ENCODE data around the gene CST6.

CST6 gene

DNA sequence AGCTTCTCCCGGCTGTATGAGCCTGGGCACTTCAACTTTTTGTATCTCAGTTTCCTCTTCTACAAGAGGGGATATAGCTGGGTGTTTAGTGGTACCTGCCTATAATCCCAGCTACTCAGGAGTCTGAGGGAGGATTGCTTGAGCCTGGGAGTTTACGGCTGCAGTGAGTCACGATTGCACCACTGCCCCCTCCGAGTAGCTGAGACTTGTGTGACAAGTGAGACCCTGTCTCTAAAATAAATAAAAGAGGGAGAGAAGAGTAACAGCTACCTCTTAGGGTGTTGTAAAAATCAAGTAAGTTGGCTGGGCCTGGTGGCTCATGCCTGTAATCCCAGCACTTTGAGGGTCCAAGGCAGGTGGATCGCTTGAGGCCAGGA, 24.5 kb downstream of the CST6 start:
- H3K4me3 ChIP-seq (ENCODE audit: low read length, poor library complexity, severe bottlenecking) = no peak overlapping the region
- no peaks in the 10 kb centered on the region for H3K79me2 ChIP-seq (ENCODE audit: insufficient read depth, low read length)
- H3K4me1 ChIP-seq (ENCODE audit: insufficient read depth, low read length, poor library complexity, severe bottlenecking) = no peaks in the 10 kb centered on the region
- H2AFZ ChIP-seq (ENCODE audit: low read length) = no peak overlapping the region
- no peaks in the 10 kb centered on the region for H3K9me3 ChIP-seq (ENCODE audit: insufficient read depth, low read depth, low read length)
- no peaks in the 10 kb centered on the region for H4K20me1 ChIP-seq (ENCODE audit: insufficient read depth, low read length, poor library complexity, severe bottlenecking)
- no peak overlapping the region for H3K9ac ChIP-seq (ENCODE audit: low read depth, low read length, poor library complexity, severe bottlenecking)
- no peaks in the 10 kb centered on the region for H3K27me3 ChIP-seq (ENCODE audit: insufficient read depth, low read length, poor library complexity, severe bottlenecking)
- no peak overlapping the region for H3K4me2 ChIP-seq (ENCODE audit: low read depth, low read length, poor library complexity, severe bottlenecking)
- no peaks in the 10 kb centered on the region for H3F3A ChIP-seq (ENCODE audit: low read depth)
- no peaks in the 10 kb centered on the region for H3K36me3 ChIP-seq (ENCODE audit: insufficient read depth, low read length)
- H3K9me2 ChIP-seq (replicated peaks; ENCODE audit: low read depth, low read length) = no peaks in the 10 kb centered on the region
- TF ChIP-seq, protein P1, sequence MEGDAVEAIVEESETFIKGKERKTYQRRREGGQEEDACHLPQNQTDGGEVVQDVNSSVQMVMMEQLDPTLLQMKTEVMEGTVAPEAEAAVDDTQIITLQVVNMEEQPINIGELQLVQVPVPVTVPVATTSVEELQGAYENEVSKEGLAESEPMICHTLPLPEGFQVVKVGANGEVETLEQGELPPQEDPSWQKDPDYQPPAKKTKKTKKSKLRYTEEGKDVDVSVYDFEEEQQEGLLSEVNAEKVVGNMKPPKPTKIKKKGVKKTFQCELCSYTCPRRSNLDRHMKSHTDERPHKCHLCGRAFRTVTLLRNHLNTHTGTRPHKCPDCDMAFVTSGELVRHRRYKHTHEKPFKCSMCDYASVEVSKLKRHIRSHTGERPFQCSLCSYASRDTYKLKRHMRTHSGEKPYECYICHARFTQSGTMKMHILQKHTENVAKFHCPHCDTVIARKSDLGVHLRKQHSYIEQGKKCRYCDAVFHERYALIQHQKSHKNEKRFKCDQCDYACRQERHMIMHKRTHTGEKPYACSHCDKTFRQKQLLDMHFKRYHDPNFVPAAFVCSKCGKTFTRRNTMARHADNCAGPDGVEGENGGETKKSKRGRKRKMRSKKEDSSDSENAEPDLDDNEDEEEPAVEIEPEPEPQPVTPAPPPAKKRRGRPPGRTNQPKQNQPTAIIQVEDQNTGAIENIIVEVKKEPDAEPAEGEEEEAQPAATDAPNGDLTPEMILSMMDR (conservative IDR thresholded peaks at IDR 0.05; ENCODE audit: low read length) = no peak
- TF ChIP-seq EZH2phosphoT487 (IDR thresholded peaks at IDR 0.05; ENCODE audit: borderline replicate concordance) = no peak

DNA sequence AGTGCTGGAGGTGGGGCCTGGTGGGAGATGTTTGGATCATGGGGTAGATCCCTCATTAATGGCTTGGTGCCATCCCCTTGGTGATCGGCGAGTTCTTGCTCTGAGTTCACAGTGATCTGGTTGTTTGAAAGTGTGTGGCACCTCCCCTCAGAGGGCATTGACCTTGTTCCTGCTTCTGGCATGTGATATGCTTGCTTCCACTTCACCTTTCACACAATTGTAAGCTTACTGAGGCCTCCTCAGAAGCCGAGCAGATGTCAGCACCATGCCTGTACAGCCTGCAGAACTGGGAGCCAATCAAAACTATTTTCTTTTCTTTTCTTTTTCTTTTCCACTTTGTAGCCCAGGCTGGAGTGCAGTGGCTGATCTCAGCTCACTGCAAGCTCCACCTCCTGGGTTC, 25.5 kb downstream of the CST6 start:
- Histone ChIP-seq H3K79me2 (ENCODE audit: insufficient read depth, low read length) (no peaks in the 10 kb centered on the region), H2AFZ (ENCODE audit: low read length) (no peak overlapping the region), H3K4me1 (ENCODE audit: insufficient read depth, low read length, poor library complexity, severe bottlenecking) (no peaks in the 10 kb centered on the region), H3K36me3 (ENCODE audit: insufficient read depth, low read length) (no peaks in the 10 kb centered on the region), H3K9me2 (replicated peaks; ENCODE audit: low read depth, low read length) (no peaks in the 10 kb centered on the region), H4K20me1 (ENCODE audit: insufficient read depth, low read length, poor library complexity, severe bottlenecking) (no peaks in the 10 kb centered on the region), H3K4me2 (ENCODE audit: low read depth, low read length, poor library complexity, severe bottlenecking) (no peak overlapping the region), H3F3A (ENCODE audit: low read depth) (no peaks in the 10 kb centered on the region), H3K9me3 (ENCODE audit: insufficient read depth, low read depth, low read length) (no peaks in the 10 kb centered on the region), H3K4me3 (ENCODE audit: low read length, poor library complexity, severe bottlenecking) (no peak overlapping the region), H3K9ac (ENCODE audit: low read depth, low read length, poor library complexity, severe bottlenecking) (no peak overlapping the region), H3K27me3 (ENCODE audit: insufficient read depth, low read length, poor library complexity, severe bottlenecking) (no peaks in the 10 kb centered on the region)
- TF ChIP-seq, protein P1 (conservative IDR thresholded peaks at IDR 0.05; ENCODE audit: low read length) = no peak
- no peak for TF ChIP-seq EZH2phosphoT487 (IDR thresholded peaks at IDR 0.05; ENCODE audit: borderline replicate concordance)

DNA sequence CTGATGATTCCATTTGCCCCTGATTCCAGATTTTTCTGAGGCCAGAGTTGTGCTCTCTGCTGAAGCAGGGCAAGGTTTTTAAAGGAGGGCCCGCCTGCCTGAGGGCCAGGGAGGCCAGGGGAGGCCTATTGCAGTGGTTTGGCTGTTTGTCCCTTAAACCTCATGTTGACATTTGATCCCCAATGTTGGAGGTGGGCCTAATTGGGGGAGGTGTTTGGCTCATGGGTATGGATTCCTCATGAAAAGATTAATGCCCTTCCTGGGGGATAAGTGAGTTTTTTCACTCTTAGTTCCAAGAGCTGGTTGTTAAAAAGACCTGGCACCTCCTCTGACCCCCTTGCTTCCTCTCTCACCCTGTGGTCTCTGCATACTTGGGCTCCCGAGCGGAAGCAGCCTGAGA, 28.0 kb downstream of the CST6 start:
- H3K9me2 ChIP-seq (replicated peaks; ENCODE audit: low read depth, low read length) = no peaks in the 10 kb centered on the region
- no peak overlapping the region for H3K9ac ChIP-seq (ENCODE audit: low read depth, low read length, poor library complexity, severe bottlenecking)
- H2AFZ ChIP-seq (ENCODE audit: low read length) = no peak overlapping the region
- no peaks in the 10 kb centered on the region for H3F3A ChIP-seq (ENCODE audit: low read depth)
- peaks cover under 1% of the 10 kb centered on the region for H3K4me1 ChIP-seq (ENCODE audit: insufficient read depth, low read length, poor library complexity, severe bottlenecking)
- no peaks in the 10 kb centered on the region for H4K20me1 ChIP-seq (ENCODE audit: insufficient read depth, low read length, poor library complexity, severe bottlenecking)
- H3K79me2 ChIP-seq (ENCODE audit: insufficient read depth, low read length) = no peaks in the 10 kb centered on the region
- H3K27me3 ChIP-seq (ENCODE audit: insufficient read depth, low read length, poor library complexity, severe bottlenecking) = no peaks in the 10 kb centered on the region
- H3K4me3 ChIP-seq (ENCODE audit: low read length, poor library complexity, severe bottlenecking) = no peak overlapping the region
- H3K36me3 ChIP-seq (ENCODE audit: insufficient read depth, low read length) = no peaks in the 10 kb centered on the region
- no peaks in the 10 kb centered on the region for H3K9me3 ChIP-seq (ENCODE audit: insufficient read depth, low read depth, low read length)
- H3K4me2 ChIP-seq (ENCODE audit: low read depth, low read length, poor library complexity, severe bottlenecking) = no peak overlapping the region
- no peak for TF ChIP-seq EZH2phosphoT487 (IDR thresholded peaks at IDR 0.05; ENCODE audit: borderline replicate concordance)
- TF ChIP-seq, protein P1 (conservative IDR thresholded peaks at IDR 0.05; ENCODE audit: low read length) = no peak
